PFSK-1 (cell line): ENCODE measurements around the gene ARHGEF16.

Source experiments
- FOXP2 ChIP-seq: optimal IDR thresholded peaks from 2 replicates; pipeline ENCODE3; 2011; ENCODE audit warnings: borderline replicate concordance, control low read depth, inconsistent platforms; ENCODE audit not compliant: insufficient read depth; ENCODE audit errors: extremely low read length, extremely low read depth
- POLR2AphosphoS5 ChIP-seq: IDR thresholded peaks from 2 replicates; pipeline ENCODE4 v1.6.1; 2012; ENCODE audit warnings: low read depth, mild to moderate bottlenecking, control low read depth, low read length, moderate library complexity
- REST ChIP-seq, 2 experiments: IDR thresholded peaks; 2 replicates each; pipeline versions ENCODE4 v1.6.1 to v1.8.0; 2011 to 2012; ENCODE audit warnings: low read depth in 2 of 2, low read length in 2 of 2, control low read depth in 1 of 2, inconsistent platforms in 1 of 2, mild to moderate bottlenecking in 1 of 2, moderate library complexity in 1 of 2; ENCODE audit not compliant: insufficient read depth in 1 of 2
- SIN3A ChIP-seq: IDR thresholded peaks from 2 replicates; pipeline ENCODE4 v1.6.1; 2012; ENCODE audit warnings: mild to moderate bottlenecking, low read length, moderate library complexity, borderline replicate concordance; ENCODE audit not compliant: insufficient read depth
- TAF1 ChIP-seq: IDR thresholded peaks from 2 replicates; pipeline ENCODE4 v1.6.1; 2012; ENCODE audit warnings: low read length, control low read depth, borderline replicate concordance; ENCODE audit not compliant: insufficient read depth

- TF ChIP-seq TAF1 (no peak), REST (IDR thresholded peaks at IDR 0.05; ENCODE audit: insufficient read depth in 1 of 2, low read depth in 2 of 2, low read length in 2 of 2) (no peak), POLR2AphosphoS5 (no peak), SIN3A (no peak), FOXP2 (no peak)
Observed at GRCh38 chr1:3434406-3435110, 19.9 kb upstream of the ARHGEF16 start.
